Neural crest cell (in vitro differentiated cells): ENCODE data around the gene ATP6V1C2. TPM values are rescaled to one million over a fixed set of nuclear protein-coding genes. Genes with fewer than 3 reads are reported as not detected.

Experiments used
- DNase-seq: peaks from one replicate; pipeline ENCODE4 v3.0.0; 2021; ENCODE audit warnings: low read depth, mixed read lengths, low spot score
- H3K27ac Mint-ChIP-seq: one replicate; pipeline ENCODE4 v1.8.0; 2021; ENCODE audit warnings: mild to moderate bottlenecking, mixed read lengths; ENCODE audit not compliant: unreplicated experiment
- H3K27me3 Mint-ChIP-seq: 2 replicates; pipeline ENCODE4 v1.8.0; 2021; ENCODE audit warnings: low read depth, mild to moderate bottlenecking, mixed read lengths
- H3K36me3 Mint-ChIP-seq: 2 replicates; pipeline ENCODE4 v1.8.0; 2021; ENCODE audit warnings: low read depth, mild to moderate bottlenecking, mixed read lengths
- H3K4me1 Mint-ChIP-seq: 2 replicates; pipeline ENCODE4 v1.8.0; 2021; ENCODE audit warnings: mixed read lengths
- H3K4me3 Mint-ChIP-seq: one replicate; pipeline ENCODE4 v1.8.0; 2021; ENCODE audit warnings: mild to moderate bottlenecking, mixed read lengths
- H3K9me3 Mint-ChIP-seq: 2 replicates; pipeline ENCODE4 v1.8.0; 2021; ENCODE audit warnings: mixed read lengths
- total RNA-seq: library from RNA; stranded (reverse); gene quantifications from 2 replicates; pipeline ENCODE4 v1.2.1, GENCODE V29; 2021
- TF ChIP-seq, protein P1 (sequence below): fragments of 200-600 bp; sonication (generic); conservative IDR thresholded peaks from 2 replicates; pipeline ENCODE4 v1.5.0; 2021; ENCODE audit warnings: antibody characterized with exemption, mild to moderate bottlenecking

ATP6V1C2 gene
- total RNA-seq, 1 donor from 2014 or later, result 0.14 TPM

DNA sequence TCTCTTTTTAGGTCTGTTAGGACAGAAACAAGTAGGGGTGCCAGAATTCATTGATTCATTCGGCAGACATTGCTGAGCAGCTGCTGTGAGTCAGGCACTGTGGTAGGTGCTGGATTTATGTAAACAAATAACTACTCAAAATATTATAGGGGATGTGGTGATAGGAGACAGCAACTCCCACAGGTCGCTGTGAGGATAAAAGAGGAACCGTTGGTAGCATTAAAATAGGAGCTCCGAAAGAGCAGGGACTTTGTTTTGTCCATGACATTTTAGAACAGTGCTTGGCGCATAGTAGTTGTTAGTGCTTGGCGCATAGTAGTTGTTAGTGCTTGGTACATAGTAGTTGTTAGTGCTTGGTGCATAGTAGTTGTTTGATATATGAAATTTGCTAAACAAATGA, 29.2 kb downstream of the ATP6V1C2 start:
- no peaks in the 10 kb centered on the region for H3K4me1 Mint-ChIP-seq
- H3K4me3 Mint-ChIP-seq, result no peak overlapping the region
- no peak overlapping the region for H3K27ac Mint-ChIP-seq
- TF ChIP-seq, protein P1, sequence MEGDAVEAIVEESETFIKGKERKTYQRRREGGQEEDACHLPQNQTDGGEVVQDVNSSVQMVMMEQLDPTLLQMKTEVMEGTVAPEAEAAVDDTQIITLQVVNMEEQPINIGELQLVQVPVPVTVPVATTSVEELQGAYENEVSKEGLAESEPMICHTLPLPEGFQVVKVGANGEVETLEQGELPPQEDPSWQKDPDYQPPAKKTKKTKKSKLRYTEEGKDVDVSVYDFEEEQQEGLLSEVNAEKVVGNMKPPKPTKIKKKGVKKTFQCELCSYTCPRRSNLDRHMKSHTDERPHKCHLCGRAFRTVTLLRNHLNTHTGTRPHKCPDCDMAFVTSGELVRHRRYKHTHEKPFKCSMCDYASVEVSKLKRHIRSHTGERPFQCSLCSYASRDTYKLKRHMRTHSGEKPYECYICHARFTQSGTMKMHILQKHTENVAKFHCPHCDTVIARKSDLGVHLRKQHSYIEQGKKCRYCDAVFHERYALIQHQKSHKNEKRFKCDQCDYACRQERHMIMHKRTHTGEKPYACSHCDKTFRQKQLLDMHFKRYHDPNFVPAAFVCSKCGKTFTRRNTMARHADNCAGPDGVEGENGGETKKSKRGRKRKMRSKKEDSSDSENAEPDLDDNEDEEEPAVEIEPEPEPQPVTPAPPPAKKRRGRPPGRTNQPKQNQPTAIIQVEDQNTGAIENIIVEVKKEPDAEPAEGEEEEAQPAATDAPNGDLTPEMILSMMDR, result no peak
- H3K9me3 Mint-ChIP-seq, result no peaks in the 10 kb centered on the region
- no peaks in the 10 kb centered on the region for H3K36me3 Mint-ChIP-seq
- no peak for DNase-seq
- H3K27me3 Mint-ChIP-seq, result no peaks in the 10 kb centered on the region

DNA sequence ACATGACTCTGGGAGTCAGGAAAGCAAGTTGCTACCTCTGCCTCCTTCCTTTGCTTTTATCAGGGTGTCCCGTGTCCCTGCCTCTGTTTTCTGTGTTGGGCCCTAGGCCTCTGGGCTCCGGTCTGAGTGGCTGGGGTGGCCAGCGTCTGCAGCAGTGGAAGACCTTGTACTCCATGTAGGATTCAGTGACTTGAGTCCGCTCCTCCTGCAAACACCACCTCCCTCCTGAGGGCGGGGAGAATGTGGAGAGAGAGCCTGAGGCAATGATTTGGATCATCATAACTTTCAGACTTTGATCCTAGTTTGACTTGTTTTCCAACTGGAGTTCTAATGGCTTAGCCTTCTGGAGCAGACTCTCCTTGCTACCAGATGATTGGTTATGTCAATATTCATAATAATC, 30.8 kb downstream of the ATP6V1C2 start:
- H3K4me3 Mint-ChIP-seq, result no peak overlapping the region
- H3K27me3 Mint-ChIP-seq, result no peaks in the 10 kb centered on the region
- H3K36me3 Mint-ChIP-seq, result no peaks in the 10 kb centered on the region
- TF ChIP-seq, protein P1, result no peak
- H3K4me1 Mint-ChIP-seq, result no peaks in the 10 kb centered on the region
- H3K27ac Mint-ChIP-seq, result no peak overlapping the region
- H3K9me3 Mint-ChIP-seq, result no peaks in the 10 kb centered on the region
- DNase-seq, result no peak

DNA sequence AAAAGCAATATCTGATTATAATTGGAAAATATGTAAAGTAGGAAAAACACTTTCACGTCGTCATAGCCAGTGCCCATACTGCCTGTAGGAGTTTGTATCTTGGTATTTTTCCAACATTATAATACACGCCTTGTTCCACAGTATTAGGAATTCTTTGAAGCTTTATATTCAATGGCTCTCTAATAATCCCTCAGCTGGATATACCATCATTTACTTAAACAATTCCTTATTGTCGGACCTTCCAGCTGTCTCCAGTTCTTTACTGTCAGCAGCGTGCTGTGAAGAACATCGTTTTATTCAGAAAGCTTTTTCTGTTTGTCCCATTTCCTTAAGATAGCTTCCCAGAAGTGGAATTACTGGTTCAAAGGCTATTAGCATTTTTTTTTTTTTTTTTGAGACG, 31.7 kb downstream of the ATP6V1C2 start:
- no peaks in the 10 kb centered on the region for H3K4me1 Mint-ChIP-seq
- TF ChIP-seq, protein P1, result no peak
- H3K27me3 Mint-ChIP-seq, result no peaks in the 10 kb centered on the region
- no peaks in the 10 kb centered on the region for H3K36me3 Mint-ChIP-seq
- no peak overlapping the region for H3K4me3 Mint-ChIP-seq
- no peak overlapping the region for H3K27ac Mint-ChIP-seq
- no peaks in the 10 kb centered on the region for H3K9me3 Mint-ChIP-seq
- no peak for DNase-seq

DNA sequence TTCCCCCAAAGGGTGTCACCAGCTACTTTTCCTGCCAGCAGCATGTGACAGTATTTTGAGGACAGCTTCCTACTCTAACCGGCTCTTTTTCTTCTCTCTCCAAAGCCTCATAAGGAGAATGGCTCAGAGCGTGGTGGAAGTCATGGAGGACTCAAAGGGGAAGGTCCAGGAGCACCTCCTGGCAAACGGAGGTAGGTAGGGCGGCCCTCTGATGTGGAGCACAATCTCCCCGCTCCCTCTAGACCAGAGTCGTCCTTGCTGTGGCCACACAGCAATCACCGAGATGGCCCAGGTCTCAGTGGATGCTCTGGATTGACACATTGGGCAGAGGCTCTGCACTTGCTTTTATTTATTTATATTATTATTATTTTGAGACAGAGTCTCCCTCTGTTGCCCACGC, 32.4 kb downstream of the ATP6V1C2 start:
- Mint-ChIP-seq H3K36me3 (no peaks in the 10 kb centered on the region), H3K27me3 (no peaks in the 10 kb centered on the region), H3K4me3 (no peak overlapping the region), H3K4me1 (no peaks in the 10 kb centered on the region), H3K27ac (no peak overlapping the region), H3K9me3 (no peaks in the 10 kb centered on the region)
- TF ChIP-seq, protein P1, result no peak
- DNase-seq, result no peak

DNA sequence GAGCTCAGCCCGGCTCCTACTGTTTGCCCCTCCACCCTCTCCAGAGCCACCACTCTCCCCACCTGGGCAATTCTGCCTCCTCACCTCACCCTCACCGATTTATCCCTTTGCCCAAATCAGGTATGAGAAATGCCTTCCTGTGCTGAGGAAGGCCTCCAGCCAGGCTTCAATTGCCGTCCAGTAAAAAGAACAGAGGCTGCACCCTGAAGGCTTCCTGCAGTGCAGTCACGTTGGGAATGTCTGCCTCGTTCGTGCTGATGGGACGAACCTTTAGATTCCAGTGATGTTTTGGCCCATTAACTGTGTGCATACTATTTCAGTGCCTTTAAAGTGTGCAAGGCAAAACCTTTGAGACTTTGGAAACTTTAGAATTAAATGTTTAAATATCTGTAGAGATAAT, 34.2 kb downstream of the ATP6V1C2 start:
- no peak for DNase-seq
- Mint-ChIP-seq H3K27ac (no peak overlapping the region), H3K36me3 (no peaks in the 10 kb centered on the region), H3K4me1 (no peaks in the 10 kb centered on the region), H3K9me3 (no peaks in the 10 kb centered on the region), H3K27me3 (no peaks in the 10 kb centered on the region), H3K4me3 (no peak overlapping the region)
- TF ChIP-seq, protein P1, result no peak

DNA sequence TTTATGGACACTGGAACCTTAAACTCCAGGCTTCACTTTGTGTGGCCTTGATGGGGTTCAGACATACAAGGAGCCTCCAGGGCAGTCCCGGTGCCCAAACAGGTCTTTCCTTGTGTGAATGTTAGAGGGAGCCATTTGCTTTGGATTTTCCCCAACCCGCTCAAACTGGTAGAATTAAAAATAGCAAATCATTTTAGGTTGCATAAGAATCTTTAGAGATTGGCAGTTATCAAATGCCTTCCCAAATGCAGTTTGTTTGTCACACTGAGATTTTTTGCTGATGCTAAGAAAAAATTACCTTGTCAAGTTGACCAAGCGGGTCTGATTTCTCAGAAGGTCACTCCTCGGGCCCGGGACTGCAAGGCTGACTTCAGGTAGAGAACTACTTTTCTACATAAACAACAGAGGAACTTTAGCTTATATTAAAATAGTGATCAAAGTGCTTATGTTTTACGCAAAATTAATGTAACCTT, 36.4 kb downstream of the ATP6V1C2 start:
- H3K27ac Mint-ChIP-seq, result no peak overlapping the region
- no peaks in the 10 kb centered on the region for H3K27me3 Mint-ChIP-seq
- TF ChIP-seq, protein P1, result no peak
- H3K9me3 Mint-ChIP-seq, result no peaks in the 10 kb centered on the region
- no peaks in the 10 kb centered on the region for H3K36me3 Mint-ChIP-seq
- peaks cover under 1% of the 10 kb centered on the region for H3K4me1 Mint-ChIP-seq
- H3K4me3 Mint-ChIP-seq, result no peak overlapping the region
- no peak for DNase-seq
